Measurements from ENCODE around the gene ARHGAP44.

- no peak for TF ChIP-seq CTCF (conservative IDR thresholded peaks at IDR 0.05; ENCODE audit: low read depth, low read length)
- no peak for TF ChIP-seq EZH2 (IDR thresholded peaks at IDR 0.05; ENCODE audit: low read length, unreplicated experiment)
Observed at GRCh38 chr17:12964162-12964561, 174.9 kb downstream of the ARHGAP44 start.
